GM18868 (cell line): ENCODE results near the gene BBOX1.
"Not testable (repeated sequence)": the region's sequence is repeated elsewhere in the genome, so short reads cannot be mapped to it uniquely, and the experiment has no call there.

ENCODE experiments used
- ATAC-seq: cut with Tn5 transposase; IDR thresholded peaks from one replicate; pipeline ENCODE4 v1.9.1; 2021; ENCODE audit warnings: mild to moderate bottlenecking, moderate library complexity; ENCODE audit not compliant: unreplicated experiment

BBOX1 gene

GRCh38 chr11:27083241-27083640, 42.6 kb downstream of the BBOX1 start:
- ATAC-seq, result no peak

- no peak for ATAC-seq
Measured at GRCh38 chr11:27083782-27084181, 43.2 kb downstream of the BBOX1 start.

GRCh38 chr11:27084518-27084917, 43.9 kb downstream of the BBOX1 start:
- no peak for ATAC-seq

- ATAC-seq, result no peak
Measured at GRCh38 chr11:27085111-27085510, 44.5 kb downstream of the BBOX1 start.

- ATAC-seq, result no peak
Measured at GRCh38 chr11:27085605-27086004, 45.0 kb downstream of the BBOX1 start.

GRCh38 chr11:27087432-27087831, 46.8 kb downstream of the BBOX1 start:
- no peak for ATAC-seq

- no peak for ATAC-seq
Measured at GRCh38 chr11:27088353-27088752, 47.7 kb downstream of the BBOX1 start.

GRCh38 chr11:27089746-27090145, 49.1 kb downstream of the BBOX1 start:
- ATAC-seq, result no peak

- not testable (repeated sequence) for ATAC-seq
Measured at GRCh38 chr11:27090357-27090948, 49.8 kb downstream of the BBOX1 start.

- no peak for ATAC-seq
Measured at GRCh38 chr11:27094120-27094519, 53.5 kb downstream of the BBOX1 start.

- ATAC-seq, result no peak
Measured at GRCh38 chr11:27095059-27095458, 54.4 kb downstream of the BBOX1 start.

GRCh38 chr11:27095887-27096286, 55.3 kb downstream of the BBOX1 start:
- ATAC-seq, result no peak

GRCh38 chr11:27097551-27097950, 56.9 kb downstream of the BBOX1 start:
- no peak for ATAC-seq

GRCh38 chr11:27100534-27100933, 59.9 kb downstream of the BBOX1 start:
- no peak for ATAC-seq

GRCh38 chr11:27107548-27107947, 66.9 kb downstream of the BBOX1 start:
- ATAC-seq, result no peak

GRCh38 chr11:27108809-27109208, 68.2 kb downstream of the BBOX1 start:
- ATAC-seq, result no peak

GRCh38 chr11:27111896-27112295, 71.3 kb downstream of the BBOX1 start:
- no peak for ATAC-seq

GRCh38 chr11:27112946-27113345, 72.3 kb downstream of the BBOX1 start:
- ATAC-seq, result no peak

- no peak for ATAC-seq
Measured at GRCh38 chr11:27115051-27115650, 74.5 kb downstream of the BBOX1 start.

GRCh38 chr11:27116684-27117083, 76.1 kb downstream of the BBOX1 start:
- ATAC-seq, result no peak

- ATAC-seq, result no peak
Measured at GRCh38 chr11:27118371-27118770, 77.8 kb downstream of the BBOX1 start.

- no peak for ATAC-seq
Measured at GRCh38 chr11:27118949-27119348, 78.3 kb downstream of the BBOX1 start.

GRCh38 chr11:27119396-27119795, 78.8 kb downstream of the BBOX1 start:
- ATAC-seq, result no peak
